ENCODE data around the gene GLUD1. TPM values are rescaled to one million over a fixed set of nuclear protein-coding genes. Genes with fewer than 3 reads are reported as not detected.
"Not testable (repeated sequence)": the region's sequence is repeated elsewhere in the genome, so short reads cannot be mapped to it uniquely, and the experiment has no call there.

The GLUD1 gene
- total RNA-seq, 3 donors from 2014 or later, result 100 to 111 (median 102) TPM

GRCh38 chr10:87079106-87079836 is 15.4 kb downstream of the GLUD1 start:
- Mint-ChIP-seq H3K4me1 (ENCODE audit: low read depth) (peaks cover 31% of the 10 kb centered on the region), H3K36me3 (ENCODE audit: insufficient read depth) (peaks cover 11% of the 10 kb centered on the region), H3K27me3 (ENCODE audit: low read depth) (no peaks in the 10 kb centered on the region), H3K4me3 (no peak overlapping the region), H3K9me3 (no peaks in the 10 kb centered on the region)
- ATAC-seq, result no peak
- no peak for DNase-seq

- DNase-seq; H3K4me1 Mint-ChIP-seq (ENCODE audit: low read depth); H3K9me3 Mint-ChIP-seq; ATAC-seq; H3K27me3 Mint-ChIP-seq (ENCODE audit: low read depth); H3K4me3 Mint-ChIP-seq: not testable (repeated sequence)
- H3K36me3 Mint-ChIP-seq (ENCODE audit: insufficient read depth), result peaks cover 17% of the 10 kb centered on the region
Observed at GRCh38 chr10:87076421-87076820, 18.2 kb downstream of the GLUD1 start.

GRCh38 chr10:87072449-87072848 is 22.2 kb downstream of the GLUD1 start:
- Mint-ChIP-seq H3K4me1 (ENCODE audit: low read depth) (no peaks in the 10 kb centered on the region), H3K4me3 (no peak overlapping the region), H3K36me3 (ENCODE audit: insufficient read depth) (peaks cover 28% of the 10 kb centered on the region), H3K9me3 (no peaks in the 10 kb centered on the region), H3K27me3 (ENCODE audit: low read depth) (no peaks in the 10 kb centered on the region)
- DNase-seq (no peak), ATAC-seq (no peak)

DNA sequence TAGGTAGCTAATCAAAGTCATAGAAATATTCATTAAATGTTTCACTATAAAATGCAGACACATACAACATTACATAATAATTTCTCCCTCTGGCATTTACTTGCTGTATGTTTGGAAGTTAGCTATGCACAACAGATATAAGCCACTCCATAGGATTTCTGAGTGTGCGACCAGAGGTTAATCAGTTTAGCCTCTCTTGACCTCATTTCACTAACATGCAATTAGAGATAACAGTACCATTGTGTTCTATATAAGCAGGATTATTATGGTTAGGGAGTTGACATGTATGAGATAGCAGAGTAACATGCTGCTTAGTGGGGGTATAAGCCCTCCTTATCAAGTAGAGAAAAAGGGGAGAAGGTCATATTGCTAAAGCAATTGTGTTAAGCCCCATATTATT is 26.4 kb downstream of the GLUD1 start:
- Mint-ChIP-seq H3K9me3 (no peaks in the 10 kb centered on the region), H3K4me1 (ENCODE audit: low read depth) (no peaks in the 10 kb centered on the region), H3K36me3 (ENCODE audit: insufficient read depth) (peaks cover 54% of the 10 kb centered on the region), H3K4me3 (no peak overlapping the region), H3K27me3 (ENCODE audit: low read depth) (no peaks in the 10 kb centered on the region)
- ATAC-seq, result no peak
- no peak for DNase-seq

DNA sequence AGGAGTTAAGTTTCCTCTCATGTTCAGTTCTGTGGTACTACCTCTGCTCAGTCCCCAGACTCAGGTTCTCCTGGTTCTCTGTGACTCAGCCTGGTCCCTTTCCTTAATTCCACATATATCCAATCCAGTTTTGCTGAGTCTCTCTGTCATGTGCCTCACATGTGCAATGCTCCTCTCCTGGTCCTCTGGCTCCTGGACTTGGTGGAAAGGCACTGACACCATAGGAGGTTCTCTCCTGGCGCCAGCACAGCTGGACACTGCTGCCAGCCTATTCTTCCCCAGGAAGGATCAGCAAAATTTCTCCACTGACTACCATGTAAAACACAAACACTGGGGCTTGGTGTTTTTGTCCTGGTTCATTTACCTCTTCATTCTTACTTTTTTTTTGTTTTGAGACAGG is 27.8 kb downstream of the GLUD1 start:
- ATAC-seq (no peak), DNase-seq (no peak)
- Mint-ChIP-seq H3K9me3 (no peaks in the 10 kb centered on the region), H3K4me3 (no peak overlapping the region), H3K27me3 (ENCODE audit: low read depth) (no peaks in the 10 kb centered on the region), H3K36me3 (ENCODE audit: insufficient read depth) (peaks cover 47% of the 10 kb centered on the region), H3K4me1 (ENCODE audit: low read depth) (no peaks in the 10 kb centered on the region)

DNA sequence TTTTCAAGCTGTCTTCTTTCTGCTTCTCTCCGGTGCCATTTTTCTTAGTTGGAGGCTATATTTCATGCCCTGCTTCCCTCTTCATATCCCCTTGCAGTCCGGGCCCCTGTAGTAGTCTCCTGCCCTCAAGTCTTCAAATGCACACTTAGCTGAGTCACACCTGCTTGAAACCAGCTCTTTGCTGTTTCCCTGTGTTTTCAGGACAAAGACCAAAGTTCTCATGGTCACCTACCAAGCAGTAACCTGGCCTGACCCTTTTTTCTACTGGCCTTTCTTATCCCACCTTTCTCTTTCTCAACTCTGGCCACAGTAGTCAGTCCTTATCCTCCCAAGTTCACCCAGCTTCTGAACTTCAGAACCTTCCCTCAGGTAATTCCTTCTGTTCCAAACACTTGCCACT is 28.5 kb downstream of the GLUD1 start:
- H3K9me3 Mint-ChIP-seq, result no peaks in the 10 kb centered on the region
- no peak overlapping the region for H3K4me3 Mint-ChIP-seq
- ATAC-seq (no peak), DNase-seq (no peak)
- H3K4me1 Mint-ChIP-seq (ENCODE audit: low read depth), result no peaks in the 10 kb centered on the region
- H3K36me3 Mint-ChIP-seq (ENCODE audit: insufficient read depth), result peaks cover 41% of the 10 kb centered on the region
- no peaks in the 10 kb centered on the region for H3K27me3 Mint-ChIP-seq (ENCODE audit: low read depth)

DNA sequence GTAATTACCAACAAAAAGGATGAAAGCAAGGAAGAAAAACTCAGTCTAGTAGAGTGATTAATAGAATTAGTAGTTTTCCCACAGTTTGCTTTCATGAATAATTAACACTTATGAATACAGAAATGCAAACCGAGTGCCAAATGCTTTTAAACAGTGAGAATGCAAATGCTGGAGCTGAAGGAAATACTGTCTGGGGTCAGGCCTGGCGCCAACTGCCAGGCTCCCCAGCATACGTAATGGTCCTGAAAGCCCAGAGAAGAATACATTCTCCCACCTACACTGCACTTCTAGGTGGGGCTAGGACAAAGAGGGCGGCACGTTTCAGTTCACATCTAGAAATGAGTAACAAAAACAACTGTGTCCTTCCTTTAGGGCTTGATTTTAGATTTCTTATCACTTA is 30.0 kb downstream of the GLUD1 start:
- Mint-ChIP-seq H3K4me3 (no peak overlapping the region), H3K36me3 (ENCODE audit: insufficient read depth) (peaks cover 48% of the 10 kb centered on the region), H3K9me3 (no peaks in the 10 kb centered on the region), H3K4me1 (ENCODE audit: low read depth) (no peaks in the 10 kb centered on the region), H3K27me3 (ENCODE audit: low read depth) (no peaks in the 10 kb centered on the region)
- DNase-seq (no peak), ATAC-seq (no peak)

- no peaks in the 10 kb centered on the region for H3K27me3 Mint-ChIP-seq (ENCODE audit: low read depth)
- H3K4me3 Mint-ChIP-seq, result no peak overlapping the region
- no peaks in the 10 kb centered on the region for H3K9me3 Mint-ChIP-seq
- peaks cover 36% of the 10 kb centered on the region for H3K36me3 Mint-ChIP-seq (ENCODE audit: insufficient read depth)
- DNase-seq (no peak), ATAC-seq (no peak)
- no peaks in the 10 kb centered on the region for H3K4me1 Mint-ChIP-seq (ENCODE audit: low read depth)
Observed at GRCh38 chr10:87060280-87060928, 34.2 kb downstream of the GLUD1 start.

- peaks cover 36% of the 10 kb centered on the region for H3K36me3 Mint-ChIP-seq (ENCODE audit: insufficient read depth)
- H3K4me1 Mint-ChIP-seq (ENCODE audit: low read depth), result no peaks in the 10 kb centered on the region
- H3K9me3 Mint-ChIP-seq, result no peaks in the 10 kb centered on the region
- no peaks in the 10 kb centered on the region for H3K27me3 Mint-ChIP-seq (ENCODE audit: low read depth)
- ATAC-seq (no peak), DNase-seq (no peak)
- no peak overlapping the region for H3K4me3 Mint-ChIP-seq
Observed at GRCh38 chr10:87059401-87059800, 35.2 kb downstream of the GLUD1 start.

GRCh38 chr10:87058171-87058570 is 36.5 kb downstream of the GLUD1 start:
- DNase-seq, result no peak
- H3K36me3 Mint-ChIP-seq (ENCODE audit: insufficient read depth), result peaks cover 30% of the 10 kb centered on the region
- H3K9me3 Mint-ChIP-seq, result no peaks in the 10 kb centered on the region
- H3K4me3 Mint-ChIP-seq, result no peak overlapping the region
- no peak for ATAC-seq
- H3K27me3 Mint-ChIP-seq (ENCODE audit: low read depth), result no peaks in the 10 kb centered on the region
- H3K4me1 Mint-ChIP-seq (ENCODE audit: low read depth), result no peaks in the 10 kb centered on the region

DNA sequence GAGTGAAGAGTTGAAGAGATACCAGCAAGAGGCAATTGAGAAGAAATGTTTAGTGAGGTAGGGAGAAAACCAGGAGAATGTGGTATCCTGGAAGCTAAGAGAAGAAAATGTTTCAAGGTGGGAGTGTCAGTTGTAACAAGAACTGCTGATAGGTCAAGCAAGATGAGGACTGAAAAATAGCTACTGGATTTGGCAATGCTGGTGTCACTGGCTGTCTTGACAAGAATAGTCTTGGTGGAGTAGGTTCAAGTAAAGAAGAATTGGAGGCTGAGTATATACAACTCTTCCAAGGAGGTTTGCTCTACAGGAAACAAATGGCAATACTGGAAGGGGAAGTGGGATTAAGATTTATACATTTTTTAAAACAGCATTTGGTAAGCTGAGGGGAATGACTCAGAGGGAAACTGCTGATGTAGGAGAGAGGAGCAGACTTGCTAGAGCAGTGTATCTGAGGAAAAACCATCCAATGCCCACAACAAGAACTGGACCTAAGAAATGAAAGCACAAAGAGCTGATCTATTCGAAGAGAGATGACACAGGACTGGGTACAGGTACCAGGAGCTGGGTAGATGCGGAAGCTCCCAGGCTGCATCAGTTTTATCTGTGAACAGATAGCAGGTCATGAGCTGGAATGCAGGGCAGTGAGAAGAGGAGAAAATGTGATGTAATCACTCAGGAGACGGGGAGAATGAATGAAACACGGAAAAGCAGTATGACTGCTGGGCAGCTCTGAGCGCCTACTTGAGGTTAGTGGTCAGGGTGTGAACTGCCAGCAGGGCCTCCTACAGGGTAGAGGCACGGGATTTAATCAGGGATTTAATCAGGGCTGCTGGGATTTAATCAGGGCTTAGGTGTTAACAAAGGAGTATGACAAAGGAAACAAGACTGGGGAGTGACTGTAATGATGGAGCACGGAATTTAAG is 40.0 kb downstream of the GLUD1 start:
- H3K4me1 Mint-ChIP-seq (ENCODE audit: low read depth), result no peaks in the 10 kb centered on the region
- DNase-seq, result no peak
- H3K36me3 Mint-ChIP-seq (ENCODE audit: insufficient read depth), result peaks cover 29% of the 10 kb centered on the region

GRCh38 chr10:87053577-87054181 is 41.0 kb downstream of the GLUD1 start:
- no peak overlapping the region for H3K4me3 Mint-ChIP-seq
- ATAC-seq (no peak), DNase-seq (no peak)
- no peaks in the 10 kb centered on the region for H3K4me1 Mint-ChIP-seq (ENCODE audit: low read depth)
- H3K9me3 Mint-ChIP-seq, result no peaks in the 10 kb centered on the region
- H3K27me3 Mint-ChIP-seq (ENCODE audit: low read depth), result no peaks in the 10 kb centered on the region
- peaks cover 24% of the 10 kb centered on the region for H3K36me3 Mint-ChIP-seq (ENCODE audit: insufficient read depth)

More for the DNA sequence above, 40.0 kb downstream of the GLUD1 start:
- Mint-ChIP-seq H3K27me3 (ENCODE audit: low read depth) (no peaks in the 10 kb centered on the region), H3K9me3 (no peaks in the 10 kb centered on the region), H3K4me3 (no peak overlapping the region)
- ATAC-seq, result peak in 1 of 2 donors; percentile 43

DNA sequence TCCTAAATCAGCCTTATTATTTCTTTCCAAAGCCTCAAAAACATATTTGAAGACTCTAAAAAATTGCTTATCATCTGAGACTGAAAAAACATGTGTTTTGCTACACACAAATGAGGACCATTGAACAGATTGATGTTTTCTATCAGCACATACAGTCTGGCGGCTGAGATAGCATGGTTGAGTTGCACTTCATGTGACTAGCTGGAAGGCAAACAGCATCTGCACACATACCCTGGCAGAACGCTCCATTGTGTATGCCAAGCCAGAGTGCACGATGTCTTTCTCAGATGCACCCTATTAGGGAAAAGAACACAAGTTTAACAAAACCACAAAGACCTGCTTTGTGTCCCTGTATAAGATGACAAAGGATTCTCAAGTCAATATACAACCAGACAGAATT is 41.5 kb downstream of the GLUD1 start:
- peaks cover 20% of the 10 kb centered on the region for H3K36me3 Mint-ChIP-seq (ENCODE audit: insufficient read depth)
- DNase-seq (no peak), ATAC-seq (no peak)
- H3K4me1 Mint-ChIP-seq (ENCODE audit: low read depth), result no peaks in the 10 kb centered on the region
- H3K9me3 Mint-ChIP-seq, result no peaks in the 10 kb centered on the region
- no peak overlapping the region for H3K4me3 Mint-ChIP-seq
- no peaks in the 10 kb centered on the region for H3K27me3 Mint-ChIP-seq (ENCODE audit: low read depth)

- H3K4me3 Mint-ChIP-seq, result no peak overlapping the region
- H3K36me3 Mint-ChIP-seq (ENCODE audit: insufficient read depth), result peaks cover 21% of the 10 kb centered on the region
- H3K9me3 Mint-ChIP-seq, result no peaks in the 10 kb centered on the region
- DNase-seq (no peak), ATAC-seq (no peak)
- no peaks in the 10 kb centered on the region for H3K27me3 Mint-ChIP-seq (ENCODE audit: low read depth)
- H3K4me1 Mint-ChIP-seq (ENCODE audit: low read depth), result no peaks in the 10 kb centered on the region
Observed at GRCh38 chr10:87045434-87045938, 49.2 kb downstream of the GLUD1 start.

Data from activated T-cell treated with anti-CD3 and anti-CD28 coated beads, Interleukin-2, amount 50 U/mL, for 4 hours (primary cell).